Fibroblast of lung (primary cell): ENCODE measurements around the gene NCR2. TPM values are rescaled to one million over a fixed set of nuclear protein-coding genes. Genes with fewer than 3 reads are reported as not detected.

Experiments used
- DNase-seq, 2 donors: peaks; one replicate each; pipeline versions ENCODE4 v3.0.0 to v3.0.0-alpha.2; 2010; ENCODE audit warnings: low read depth in 2 of 2
- H2AFZ ChIP-seq: 2 replicates; pipeline ENCODE4 v1.5.1; 2012; ENCODE audit warnings: low read length, control low read depth, inconsistent platforms
- H3K27ac ChIP-seq: 2 replicates; pipeline ENCODE4 v1.5.1; 2011; ENCODE audit warnings: low read length, control low read depth; ENCODE audit not compliant: insufficient read depth
- H3K27me3 ChIP-seq: 2 replicates; pipeline ENCODE4 v1.5.1; 2011; ENCODE audit warnings: mild to moderate bottlenecking, low read length; ENCODE audit not compliant: control insufficient read depth, insufficient read depth
- H3K36me3 ChIP-seq: 2 replicates; pipeline ENCODE4 v1.5.1; 2011; ENCODE audit warnings: low read length; ENCODE audit not compliant: control insufficient read depth, insufficient read depth
- H3K4me1 ChIP-seq: 2 replicates; pipeline ENCODE4 v1.5.1; 2011; ENCODE audit warnings: low read length; ENCODE audit not compliant: control insufficient read depth, insufficient read depth; ENCODE audit errors: extremely low read depth
- H3K4me2 ChIP-seq: 2 replicates; pipeline ENCODE4 v1.5.1; 2011; ENCODE audit warnings: low read length, control low read depth; ENCODE audit not compliant: insufficient read depth; ENCODE audit errors: extremely low read depth
- H3K4me3 ChIP-seq, 4 experiments: fragments of 200-600 bp in 1 of 4; sonication (generic) in 1 of 4; replicated peaks in 1 of 4; 2 replicates each; pipeline ENCODE4 v1.5.1; 2011 to 2016; ENCODE audit warnings: low read length in 4 of 4, low read depth in 3 of 4, mild to moderate bottlenecking in 3 of 4, control low read depth in 2 of 4, inconsistent platforms in 1 of 4, mixed read lengths in 1 of 4; ENCODE audit not compliant: insufficient read depth in 1 of 4; ENCODE audit errors: control extremely low read depth in 1 of 4
- H3K79me2 ChIP-seq: 2 replicates; pipeline ENCODE4 v1.5.1; 2012; ENCODE audit warnings: mild to moderate bottlenecking, low read length, inconsistent platforms; ENCODE audit not compliant: control insufficient read depth, insufficient read depth
- H3K9ac ChIP-seq: 2 replicates; pipeline ENCODE4 v1.5.1; 2011; ENCODE audit warnings: mild to moderate bottlenecking, low read length, control low read depth; ENCODE audit not compliant: insufficient read depth
- H3K9me3 ChIP-seq: 2 replicates; pipeline ENCODE4 v1.5.1; 2012; ENCODE audit warnings: low read depth, low read length; ENCODE audit not compliant: control insufficient read depth, insufficient read depth
- H4K20me1 ChIP-seq: 2 replicates; pipeline ENCODE4 v1.5.1; 2011; ENCODE audit warnings: low read length; ENCODE audit not compliant: control insufficient read depth, insufficient read depth; ENCODE audit errors: extremely low read depth
- EZH2 ChIP-seq: IDR thresholded peaks from 2 replicates; pipeline ENCODE4 v1.5.1; 2012; ENCODE audit warnings: low read length, control low read depth, mild to moderate bottlenecking; ENCODE audit errors: missing control alignments
- polyA plus RNA-seq, 2 donors: library from polyadenylated mRNA; depleted of rRNA in 1 of 2; stranded (reverse) in 1 of 2; unstranded in 1 of 2; fragments of >200 nt; gene quantifications; 2 replicates each; pipeline ENCODE4 v1.2.1, GENCODE V29; 2011 to 2012; ENCODE audit warnings: missing spikeins in 1 of 2
- total RNA-seq: library from RNA; depleted of rRNA; stranded (reverse); fragments of >200 nt; gene quantifications from 2 replicates; pipeline ENCODE4 v1.2.1, GENCODE V29; 2014
- TF ChIP-seq, protein P1 (sequence below), 2 donors: IDR thresholded peaks in 1 of 2; conservative IDR thresholded peaks in 1 of 2; 1 replicate in 1 of 2; 2 replicates in 1 of 2; pipeline ENCODE4 v1.5.1; 2011 to 2012; ENCODE audit warnings: low read length in 2 of 2, control low read depth in 1 of 2, inconsistent platforms in 1 of 2, low read depth in 1 of 2, mild to moderate bottlenecking in 1 of 2

NCR2 gene
- total and polyA plus RNA-seq, 2 donors (not counting 1 experiment from before 2014, with no cell fraction given) = not detected

DNA sequence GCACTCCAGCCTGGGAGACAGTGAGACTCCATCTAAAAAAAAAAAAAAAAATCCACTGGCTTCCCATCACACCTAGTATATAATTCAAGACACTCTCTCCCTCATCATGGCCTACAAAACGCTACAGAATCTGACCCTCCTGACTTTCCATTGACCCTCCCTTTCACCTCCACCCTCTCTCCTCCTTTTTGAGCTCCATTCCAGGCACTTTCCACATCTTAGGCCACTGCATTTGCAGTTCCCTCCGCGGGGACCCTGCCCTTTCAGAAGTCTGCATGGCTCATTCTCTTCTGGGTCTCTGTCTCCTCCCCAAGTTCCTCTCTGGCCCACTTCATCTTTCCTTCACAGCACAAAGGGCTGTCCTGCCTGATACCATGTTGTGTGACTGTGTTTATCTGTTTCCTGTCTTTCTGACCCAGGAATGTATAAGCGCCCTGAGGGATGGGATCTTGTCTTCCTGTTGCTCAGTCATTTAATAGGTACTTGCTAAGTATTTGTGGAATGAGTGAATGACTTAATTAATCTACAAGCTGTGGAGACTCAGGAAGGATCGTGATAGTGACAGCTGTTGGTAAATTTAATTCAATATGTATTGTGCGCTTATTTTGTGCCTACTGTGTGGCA, 35.2 kb downstream of the NCR2 start:
- DNase-seq = no peak
- Histone ChIP-seq H3K36me3 (no peaks in the 10 kb centered on the region), H3K9ac (no peak overlapping the region), H3K27ac (no peak overlapping the region), H3K4me3 (no peak overlapping the region), H4K20me1 (no peaks in the 10 kb centered on the region), H3K9me3 (no peaks in the 10 kb centered on the region), H3K79me2 (no peaks in the 10 kb centered on the region), H2AFZ (no peak overlapping the region), H3K4me1 (no peaks in the 10 kb centered on the region), H3K27me3 (peaks cover 43% of the 10 kb centered on the region), H3K4me2 (no peak overlapping the region)
- TF ChIP-seq, protein P1, sequence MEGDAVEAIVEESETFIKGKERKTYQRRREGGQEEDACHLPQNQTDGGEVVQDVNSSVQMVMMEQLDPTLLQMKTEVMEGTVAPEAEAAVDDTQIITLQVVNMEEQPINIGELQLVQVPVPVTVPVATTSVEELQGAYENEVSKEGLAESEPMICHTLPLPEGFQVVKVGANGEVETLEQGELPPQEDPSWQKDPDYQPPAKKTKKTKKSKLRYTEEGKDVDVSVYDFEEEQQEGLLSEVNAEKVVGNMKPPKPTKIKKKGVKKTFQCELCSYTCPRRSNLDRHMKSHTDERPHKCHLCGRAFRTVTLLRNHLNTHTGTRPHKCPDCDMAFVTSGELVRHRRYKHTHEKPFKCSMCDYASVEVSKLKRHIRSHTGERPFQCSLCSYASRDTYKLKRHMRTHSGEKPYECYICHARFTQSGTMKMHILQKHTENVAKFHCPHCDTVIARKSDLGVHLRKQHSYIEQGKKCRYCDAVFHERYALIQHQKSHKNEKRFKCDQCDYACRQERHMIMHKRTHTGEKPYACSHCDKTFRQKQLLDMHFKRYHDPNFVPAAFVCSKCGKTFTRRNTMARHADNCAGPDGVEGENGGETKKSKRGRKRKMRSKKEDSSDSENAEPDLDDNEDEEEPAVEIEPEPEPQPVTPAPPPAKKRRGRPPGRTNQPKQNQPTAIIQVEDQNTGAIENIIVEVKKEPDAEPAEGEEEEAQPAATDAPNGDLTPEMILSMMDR (conservative IDR thresholded peaks at IDR 0.05 in 1 of 2, IDR thresholded peaks at IDR 0.05 in 1 of 2; ENCODE audit: low read depth in 1 of 2, low read length in 2 of 2) = no peak
- no peak for TF ChIP-seq EZH2

GRCh38 chr6:41371461-41371991, 36.1 kb downstream of the NCR2 start:
- Histone ChIP-seq H3K4me3 (no peak overlapping the region), H3K27me3 (peaks cover 49% of the 10 kb centered on the region), H4K20me1 (no peaks in the 10 kb centered on the region), H2AFZ (no peak overlapping the region), H3K9me3 (no peaks in the 10 kb centered on the region), H3K4me1 (no peaks in the 10 kb centered on the region), H3K36me3 (no peaks in the 10 kb centered on the region), H3K4me2 (no peak overlapping the region), H3K79me2 (no peaks in the 10 kb centered on the region), H3K9ac (no peak overlapping the region), H3K27ac (no peak overlapping the region)
- TF ChIP-seq EZH2 = peak; percentile 13
- TF ChIP-seq, protein P1 (conservative IDR thresholded peaks at IDR 0.05 in 1 of 2, IDR thresholded peaks at IDR 0.05 in 1 of 2; ENCODE audit: low read depth in 1 of 2, low read length in 2 of 2) = peak in 1 of 2 donors; percentile 37
- peak; percentile 40 to 68 for DNase-seq

DNA sequence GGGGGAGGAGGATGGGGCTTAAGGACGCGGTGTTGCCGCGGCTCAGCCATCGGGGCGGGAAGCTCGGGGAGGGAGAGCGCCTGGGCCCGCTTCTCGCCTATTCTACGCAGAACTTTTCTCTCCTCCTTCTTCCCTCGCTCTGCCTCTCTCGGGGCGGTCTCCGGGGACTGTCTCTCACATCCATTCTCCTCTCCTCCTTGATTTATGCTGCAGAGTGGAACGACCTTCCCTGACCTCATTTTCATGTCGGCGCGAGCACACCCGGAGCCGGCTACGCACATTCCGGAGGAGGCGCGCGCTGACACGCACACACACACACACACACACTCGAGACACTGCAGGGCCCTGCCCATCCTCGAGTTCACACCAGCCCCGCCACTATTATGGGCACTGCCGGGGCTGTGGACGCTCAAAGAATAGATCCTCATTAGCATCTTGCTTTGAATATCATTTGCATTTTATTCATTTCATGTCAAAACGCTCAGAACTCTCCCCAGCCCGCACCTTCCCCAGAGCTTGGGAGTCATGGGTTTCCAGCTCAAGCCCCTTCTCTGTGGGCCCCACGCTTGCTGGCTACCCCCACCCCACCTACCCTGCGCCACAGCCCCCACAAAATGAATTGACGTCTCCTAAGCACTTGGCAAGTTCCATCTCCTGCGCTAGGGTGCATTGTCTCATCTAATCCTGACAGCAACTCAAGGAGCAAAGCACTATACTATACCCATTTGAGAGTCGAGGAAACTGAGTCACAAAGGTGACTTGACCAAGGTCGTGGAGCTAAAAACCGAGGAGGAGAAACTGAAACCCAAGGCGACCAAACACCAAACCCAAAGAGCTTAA, 36.8 kb downstream of the NCR2 start:
- no peaks in the 10 kb centered on the region for H3K9me3 ChIP-seq
- no peak overlapping the region for H3K4me2 ChIP-seq

More for the DNA sequence above, 36.8 kb downstream of the NCR2 start:
- peaks cover 50% of the 10 kb centered on the region for H3K27me3 ChIP-seq
- H3K4me1 ChIP-seq = no peaks in the 10 kb centered on the region
- H3K36me3 ChIP-seq = no peaks in the 10 kb centered on the region
- H3K27ac ChIP-seq = no peak overlapping the region
- no peaks in the 10 kb centered on the region for H3K79me2 ChIP-seq
- TF ChIP-seq, protein P1 (conservative IDR thresholded peaks at IDR 0.05 in 1 of 2, IDR thresholded peaks at IDR 0.05 in 1 of 2; ENCODE audit: low read depth in 1 of 2, low read length in 2 of 2) = no peak
- peak; percentile 93 for TF ChIP-seq EZH2
- DNase-seq = peak; percentile 15 to 32
- H4K20me1 ChIP-seq = no peaks in the 10 kb centered on the region
- no peak overlapping the region for H3K9ac ChIP-seq
- H3K4me3 ChIP-seq = no peak overlapping the region
- H2AFZ ChIP-seq = no peak overlapping the region
